Measurements from ENCODE around the gene HORMAD1.
"Not testable (repeated sequence)": the region's sequence is repeated elsewhere in the genome, so short reads cannot be mapped to it uniquely, and the experiment has no call there.

Gene HORMAD1

DNA sequence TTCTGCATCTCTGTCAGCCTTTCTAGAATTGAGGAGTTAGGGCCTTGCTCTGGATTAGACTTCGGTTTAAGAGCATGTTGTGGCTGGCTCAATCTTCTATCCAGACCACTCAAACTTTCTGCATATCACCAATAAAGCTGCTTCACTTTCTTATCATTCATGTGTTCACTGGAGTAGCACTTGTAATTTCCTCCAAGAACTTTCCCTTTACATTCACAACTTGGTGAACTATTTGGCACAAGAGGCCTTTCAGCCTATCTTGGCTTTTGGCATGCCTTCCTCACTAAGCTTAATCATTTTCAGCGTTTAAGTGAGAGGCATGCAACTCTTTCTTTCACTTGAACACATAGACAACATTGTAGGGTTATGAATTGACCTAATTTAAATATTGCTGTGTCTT, 3.6 kb upstream of the HORMAD1 start:
- Histone ChIP-seq H3K27ac (no peak overlapping the region), H3K79me2 (ENCODE audit: insufficient read depth, low read depth) (no peaks in the 10 kb centered on the region), H3K36me3 (ENCODE audit: insufficient read depth) (no peaks in the 10 kb centered on the region), H2AFZ (ENCODE audit: low read depth) (no peak overlapping the region), H3K4me2 (no peak overlapping the region), H4K20me1 (ENCODE audit: insufficient read depth) (no peaks in the 10 kb centered on the region), H3K27me3 (ENCODE audit: insufficient read depth, low read depth) (no peaks in the 10 kb centered on the region), H3K4me3 (IDR thresholded peaks at IDR 0.05; ENCODE audit: insufficient read depth, low read depth, low read length) (no peak overlapping the region), H3K4me1 (ENCODE audit: low read depth, poor library complexity, severe bottlenecking) (no peaks in the 10 kb centered on the region), H3K9ac (no peak overlapping the region)
- TF ChIP-seq, protein P1, sequence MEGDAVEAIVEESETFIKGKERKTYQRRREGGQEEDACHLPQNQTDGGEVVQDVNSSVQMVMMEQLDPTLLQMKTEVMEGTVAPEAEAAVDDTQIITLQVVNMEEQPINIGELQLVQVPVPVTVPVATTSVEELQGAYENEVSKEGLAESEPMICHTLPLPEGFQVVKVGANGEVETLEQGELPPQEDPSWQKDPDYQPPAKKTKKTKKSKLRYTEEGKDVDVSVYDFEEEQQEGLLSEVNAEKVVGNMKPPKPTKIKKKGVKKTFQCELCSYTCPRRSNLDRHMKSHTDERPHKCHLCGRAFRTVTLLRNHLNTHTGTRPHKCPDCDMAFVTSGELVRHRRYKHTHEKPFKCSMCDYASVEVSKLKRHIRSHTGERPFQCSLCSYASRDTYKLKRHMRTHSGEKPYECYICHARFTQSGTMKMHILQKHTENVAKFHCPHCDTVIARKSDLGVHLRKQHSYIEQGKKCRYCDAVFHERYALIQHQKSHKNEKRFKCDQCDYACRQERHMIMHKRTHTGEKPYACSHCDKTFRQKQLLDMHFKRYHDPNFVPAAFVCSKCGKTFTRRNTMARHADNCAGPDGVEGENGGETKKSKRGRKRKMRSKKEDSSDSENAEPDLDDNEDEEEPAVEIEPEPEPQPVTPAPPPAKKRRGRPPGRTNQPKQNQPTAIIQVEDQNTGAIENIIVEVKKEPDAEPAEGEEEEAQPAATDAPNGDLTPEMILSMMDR (conservative IDR thresholded peaks at IDR 0.05; ENCODE audit: low read depth, low read length) = no peak

DNA sequence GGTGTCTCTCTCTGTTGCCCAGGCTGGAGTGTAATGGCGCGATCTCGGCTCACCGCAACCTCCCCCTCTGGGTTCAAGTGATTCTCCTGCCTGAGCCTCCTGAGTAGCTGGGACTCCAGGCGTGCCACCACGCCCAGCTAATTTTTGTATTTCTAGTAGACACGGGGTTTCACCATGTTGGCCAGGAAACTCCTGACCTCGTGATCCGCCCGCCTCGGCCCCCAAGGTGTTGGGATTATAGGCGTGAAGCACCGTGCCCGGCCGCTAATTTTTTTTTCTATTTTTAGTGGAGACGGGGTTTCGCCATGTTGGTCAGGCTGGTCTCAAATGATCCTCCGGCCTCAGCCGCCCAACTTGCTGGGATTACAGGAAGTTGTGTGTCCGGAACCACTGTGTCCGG, 597 bp downstream of the HORMAD1 start:
- Histone ChIP-seq H3K36me3 (ENCODE audit: insufficient read depth) (no peaks in the 10 kb centered on the region), H4K20me1 (ENCODE audit: insufficient read depth) (no peaks in the 10 kb centered on the region), H3K4me2 (no peak overlapping the region), H3K9ac (no peak overlapping the region), H3K27ac (no peak overlapping the region), H3K4me1 (ENCODE audit: low read depth, poor library complexity, severe bottlenecking) (peaks cover 7% of the 10 kb centered on the region), H3K4me3 (IDR thresholded peaks at IDR 0.05; ENCODE audit: insufficient read depth, low read depth, low read length) (no peak overlapping the region), H2AFZ (ENCODE audit: low read depth) (no peak overlapping the region), H3K79me2 (ENCODE audit: insufficient read depth, low read depth) (no peaks in the 10 kb centered on the region), H3K27me3 (ENCODE audit: insufficient read depth, low read depth) (no peaks in the 10 kb centered on the region)
- TF ChIP-seq, protein P1 (conservative IDR thresholded peaks at IDR 0.05; ENCODE audit: low read depth, low read length) = no peak

DNA sequence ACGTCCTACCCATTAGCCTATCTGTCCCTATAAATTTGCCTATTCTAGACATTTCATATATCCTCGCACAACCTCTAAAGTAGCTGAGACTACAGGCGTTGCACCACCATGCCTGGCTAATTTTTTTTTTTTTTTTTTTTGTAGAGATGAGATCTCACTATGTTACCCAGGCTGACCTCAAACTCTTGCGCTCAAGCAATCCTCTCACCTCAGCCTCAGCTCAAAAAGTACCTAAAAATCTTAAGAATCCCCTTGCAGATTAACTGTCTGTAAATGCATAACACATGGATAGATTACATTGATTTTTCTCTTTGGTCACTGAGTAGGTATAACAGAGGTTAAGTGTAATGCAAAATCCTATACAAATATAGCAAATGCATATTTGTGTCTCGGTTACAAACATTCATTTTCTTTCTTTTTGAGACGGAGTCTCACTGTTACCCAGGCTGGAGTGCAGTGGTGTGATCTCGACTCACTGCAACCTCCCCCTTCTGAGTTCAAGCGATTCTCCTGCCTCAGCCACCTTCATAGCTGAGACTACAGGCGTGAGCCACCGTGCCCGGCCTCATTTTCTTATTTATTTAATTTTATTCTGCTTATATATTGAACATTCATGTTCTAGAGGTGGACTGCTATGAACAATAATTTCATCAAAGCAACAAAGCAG, 2.3 kb downstream of the HORMAD1 start:
- Histone ChIP-seq H3K4me1 (ENCODE audit: low read depth, poor library complexity, severe bottlenecking) (peaks cover 7% of the 10 kb centered on the region), H3K4me2 (no peak overlapping the region; the same call in 1 of the 2 replicates), H2AFZ (ENCODE audit: low read depth) (peak overlapping the region; percentile 1; the same call in 1 of the 2 replicates), H4K20me1 (ENCODE audit: insufficient read depth) (no peaks in the 10 kb centered on the region), H3K4me3 (IDR thresholded peaks at IDR 0.05; ENCODE audit: insufficient read depth, low read depth, low read length) (no peak overlapping the region), H3K27me3 (ENCODE audit: insufficient read depth, low read depth) (no peaks in the 10 kb centered on the region), H3K9ac (no peak overlapping the region), H3K79me2 (ENCODE audit: insufficient read depth, low read depth) (no peaks in the 10 kb centered on the region), H3K27ac (0 out of 2 replicates have a peak overlapping the region, but pooled peaks have one; percentile 3), H3K36me3 (ENCODE audit: insufficient read depth) (no peaks in the 10 kb centered on the region; the same call in 1 of the 2 replicates)
- TF ChIP-seq, protein P1 (conservative IDR thresholded peaks at IDR 0.05; ENCODE audit: low read depth, low read length) = no peak

DNA sequence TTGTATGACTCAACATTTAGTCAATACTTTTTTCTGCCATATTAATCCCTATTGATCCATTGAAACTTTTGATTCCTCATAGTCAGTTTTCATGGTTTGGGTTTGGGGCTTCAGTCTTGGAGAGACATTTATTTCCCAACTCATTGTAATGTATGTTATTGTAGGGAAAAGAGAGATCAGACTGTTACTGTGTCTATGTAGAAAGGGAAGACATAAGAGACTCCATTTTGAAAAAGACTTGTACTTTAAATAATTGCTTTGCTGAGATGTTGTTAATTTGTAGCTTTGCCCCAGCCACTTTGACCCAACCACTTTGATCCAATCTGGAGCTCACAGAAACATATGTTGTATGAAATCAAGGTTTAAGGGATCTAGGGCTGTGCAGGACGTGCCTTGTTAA, 11.7 kb downstream of the HORMAD1 start:
- Histone ChIP-seq H3K4me1 (ENCODE audit: low read depth, poor library complexity, severe bottlenecking) (peaks cover 11% of the 10 kb centered on the region), H3K4me2 (0 out of 2 replicates have a peak overlapping the region, but pooled peaks have one; percentile 0)
- H3K9ac ChIP-seq; H3K27ac ChIP-seq; H2AFZ ChIP-seq (ENCODE audit: low read depth); H3K27me3 ChIP-seq (ENCODE audit: insufficient read depth, low read depth); H4K20me1 ChIP-seq (ENCODE audit: insufficient read depth); H3K79me2 ChIP-seq (ENCODE audit: insufficient read depth, low read depth); H3K36me3 ChIP-seq (ENCODE audit: insufficient read depth); H3K4me3 ChIP-seq (IDR thresholded peaks at IDR 0.05; ENCODE audit: insufficient read depth, low read depth, low read length): not testable (repeated sequence)

DNA sequence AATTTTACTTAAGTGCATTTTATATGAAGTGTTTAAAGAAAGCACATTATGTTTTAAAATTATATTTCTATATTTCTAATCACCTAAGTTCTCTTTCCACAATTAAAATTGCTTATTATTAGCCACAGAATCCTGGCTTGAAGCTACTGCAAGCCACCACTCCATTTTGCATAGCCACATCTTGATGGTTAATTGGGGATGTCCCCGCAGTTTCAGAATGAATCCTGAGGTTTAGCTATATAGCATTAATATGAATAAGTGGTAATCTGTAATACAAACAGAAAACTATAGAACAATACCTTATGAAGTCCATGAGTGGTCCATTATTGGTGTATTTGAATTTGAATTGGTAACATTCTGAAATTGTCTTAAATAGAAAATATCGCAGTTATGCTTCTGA, 12.1 kb downstream of the HORMAD1 start:
- Histone ChIP-seq H3K9ac (no peak overlapping the region), H3K79me2 (ENCODE audit: insufficient read depth, low read depth) (no peaks in the 10 kb centered on the region), H3K4me1 (ENCODE audit: low read depth, poor library complexity, severe bottlenecking) (peaks cover 12% of the 10 kb centered on the region), H3K36me3 (ENCODE audit: insufficient read depth) (no peaks in the 10 kb centered on the region), H4K20me1 (ENCODE audit: insufficient read depth) (no peaks in the 10 kb centered on the region), H3K4me2 (0 out of 2 replicates have a peak overlapping the region, but pooled peaks have one; percentile 0), H2AFZ (ENCODE audit: low read depth) (no peak overlapping the region), H3K27ac (no peak overlapping the region), H3K27me3 (ENCODE audit: insufficient read depth, low read depth) (no peaks in the 10 kb centered on the region), H3K4me3 (IDR thresholded peaks at IDR 0.05; ENCODE audit: insufficient read depth, low read depth, low read length) (no peak overlapping the region)
- TF ChIP-seq, protein P1 (conservative IDR thresholded peaks at IDR 0.05; ENCODE audit: low read depth, low read length) = no peak
